Transverse colon (tissue), 4 donors: ENCODE results near the gene TESK2.

Source experiments
- CTCF ChIP-seq, 5 experiments: fragments of 200-600 bp in 3 of 5; fragments of 450-650 bp in 2 of 5; sonication (generic) in 3 of 5; IDR thresholded peaks; 1 replicate in 2 of 5; 2 replicates in 3 of 5; pipeline ENCODE4 v1.5.1; 2016 to 2017; ENCODE audit warnings: antibody characterized with exemption in 5 of 5, inconsistent platforms in 3 of 5, mild to moderate bottlenecking in 2 of 5, moderate library complexity in 1 of 5
- POLR2AphosphoS5 ChIP-seq, 3 donors: sonication (generic); formaldehyde crosslinking; IDR thresholded peaks; one replicate each; pipeline ENCODE4 v1.6.1; 2016; ENCODE audit warnings: antibody characterized with exemption in 3 of 3

DNA sequence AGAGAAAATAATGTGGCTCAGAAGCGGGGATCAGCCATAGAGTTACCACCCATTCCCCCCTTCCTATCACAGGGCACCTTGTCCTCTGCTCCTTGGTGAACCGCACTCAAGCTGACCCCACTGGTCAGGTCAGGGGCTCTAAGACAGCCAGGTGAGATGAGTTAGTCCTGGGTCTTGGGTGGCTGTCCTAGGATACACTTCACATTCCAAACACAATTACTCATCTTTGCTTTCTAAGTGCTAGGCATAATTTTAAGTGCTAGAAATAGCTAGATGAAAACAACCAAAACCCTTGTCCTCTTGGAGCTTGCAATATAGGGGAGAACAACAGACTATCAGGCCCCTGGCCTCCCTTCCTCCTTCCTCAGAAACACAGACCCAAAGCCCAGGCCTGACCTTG lies 142.9 kb downstream of the TESK2 start:
- no peak for TF ChIP-seq CTCF (IDR thresholded peaks at IDR 0.05)
- no peak for TF ChIP-seq POLR2AphosphoS5 (IDR thresholded peaks at IDR 0.05)
